Measurements from ENCODE around the gene LUC7L3. TPM values are rescaled to one million over a fixed set of nuclear protein-coding genes. Genes with fewer than 3 reads are reported as not detected.

LUC7L3 gene
- total RNA-seq, 1 experiment from 2014 or later = 155 TPM

- H3K9me3 Mint-ChIP-seq (ENCODE audit: low read depth, unreplicated experiment) = no peaks in the 10 kb centered on the region
- H3K4me1 Mint-ChIP-seq (ENCODE audit: low read depth, unreplicated experiment) = peaks cover 10% of the 10 kb centered on the region
- peaks cover 36% of the 10 kb centered on the region for H3K36me3 Mint-ChIP-seq (ENCODE audit: insufficient read depth, unreplicated experiment)
- no peak overlapping the region for H3K27ac Mint-ChIP-seq (ENCODE audit: unreplicated experiment)
- intact Hi-C loops (cut with micrococcal nuclease; ENCODE audit: unreplicated experiment) = no loop called here
- no TSS peak for BruUV-seq (replicated peaks)
- TF ChIP-seq CTCF (IDR thresholded peaks at IDR 0.05; ENCODE audit: unreplicated experiment) = no peak
- H3K27me3 Mint-ChIP-seq (ENCODE audit: unreplicated experiment) = peaks cover 17% of the 10 kb centered on the region
- CTCF ChIA-PET = no interaction called here
- no peak overlapping the region for H3K4me3 Mint-ChIP-seq (ENCODE audit: low read depth, unreplicated experiment)
- no peak for DNase-seq
Observed at GRCh38 chr17:50710025-50710424, 9.4 kb upstream of the LUC7L3 start.

GRCh38 chr17:50710650-50711049, 8.8 kb upstream of the LUC7L3 start:
- intact Hi-C loops (cut with micrococcal nuclease; ENCODE audit: unreplicated experiment) = no loop called here
- Mint-ChIP-seq H3K27me3 (ENCODE audit: unreplicated experiment) (peaks cover 17% of the 10 kb centered on the region), H3K36me3 (ENCODE audit: insufficient read depth, unreplicated experiment) (peaks cover 30% of the 10 kb centered on the region), H3K9me3 (ENCODE audit: low read depth, unreplicated experiment) (no peaks in the 10 kb centered on the region), H3K4me1 (ENCODE audit: low read depth, unreplicated experiment) (peaks cover 10% of the 10 kb centered on the region), H3K4me3 (ENCODE audit: low read depth, unreplicated experiment) (no peak overlapping the region), H3K27ac (ENCODE audit: unreplicated experiment) (no peak overlapping the region)
- DNase-seq = no peak
- CTCF ChIA-PET = no interaction called here
- TF ChIP-seq CTCF (IDR thresholded peaks at IDR 0.05; ENCODE audit: unreplicated experiment) = no peak
- no TSS peak for BruUV-seq (replicated peaks)

- Mint-ChIP-seq H3K4me3 (ENCODE audit: low read depth, unreplicated experiment) (no peak overlapping the region), H3K9me3 (ENCODE audit: low read depth, unreplicated experiment) (no peaks in the 10 kb centered on the region), H3K27me3 (ENCODE audit: unreplicated experiment) (peaks cover 17% of the 10 kb centered on the region), H3K36me3 (ENCODE audit: insufficient read depth, unreplicated experiment) (peaks cover 11% of the 10 kb centered on the region), H3K4me1 (ENCODE audit: low read depth, unreplicated experiment) (peaks cover 10% of the 10 kb centered on the region), H3K27ac (ENCODE audit: unreplicated experiment) (no peak overlapping the region)
- no peak for TF ChIP-seq CTCF (IDR thresholded peaks at IDR 0.05; ENCODE audit: unreplicated experiment)
- intact Hi-C loops (cut with micrococcal nuclease; ENCODE audit: unreplicated experiment) = no loop called here
- no peak for DNase-seq
- CTCF ChIA-PET = interaction anchor here (1.0 kb wide), 1 partner anchor 77 kb away, joined by 3 read pairs; no protein-coding TSS in a partner anchor
- no TSS peak for BruUV-seq (replicated peaks)
Observed at GRCh38 chr17:50712641-50713040, 6.8 kb upstream of the LUC7L3 start.

GRCh38 chr17:50715471-50715870, 3.9 kb upstream of the LUC7L3 start:
- BruUV-seq (replicated peaks) = no TSS peak
- H3K36me3 Mint-ChIP-seq (ENCODE audit: insufficient read depth, unreplicated experiment) = peaks cover 21% of the 10 kb centered on the region
- peaks cover 17% of the 10 kb centered on the region for H3K27me3 Mint-ChIP-seq (ENCODE audit: unreplicated experiment)
- H3K4me1 Mint-ChIP-seq (ENCODE audit: low read depth, unreplicated experiment) = no peaks in the 10 kb centered on the region
- H3K9me3 Mint-ChIP-seq (ENCODE audit: low read depth, unreplicated experiment) = no peaks in the 10 kb centered on the region
- TF ChIP-seq CTCF (IDR thresholded peaks at IDR 0.05; ENCODE audit: unreplicated experiment) = no peak
- no peak for DNase-seq
- H3K4me3 Mint-ChIP-seq (ENCODE audit: low read depth, unreplicated experiment) = no peak overlapping the region
- intact Hi-C loops (cut with micrococcal nuclease; ENCODE audit: unreplicated experiment) = no loop called here
- no peak overlapping the region for H3K27ac Mint-ChIP-seq (ENCODE audit: unreplicated experiment)
- CTCF ChIA-PET = interaction anchor here (1.2 kb wide), 1 partner anchor 214 kb away, joined by 3 read pairs; no protein-coding TSS in a partner anchor

Measured in Calu3 (cell line).